HL-60 (cell line): Measurements from ENCODE around the gene HLA-DPB1.

Experiments
- CTCF ChIP-seq: IDR thresholded peaks from one replicate; pipeline ENCODE4 v1.5.1; 2011; ENCODE audit warnings: low read length, control low read depth, inconsistent platforms; ENCODE audit not compliant: insufficient read depth
- GABPA ChIP-seq: IDR thresholded peaks from 2 replicates; pipeline ENCODE4 v1.6.1; 2012; ENCODE audit warnings: low read depth
- POLR2AphosphoS5 ChIP-seq: IDR thresholded peaks from 2 replicates; pipeline ENCODE4 v1.6.1; 2012; ENCODE audit warnings: low read depth
- REST ChIP-seq: IDR thresholded peaks from 2 replicates; pipeline ENCODE4 v1.6.1; 2012; ENCODE audit warnings: low read depth; ENCODE audit not compliant: insufficient replicate concordance

- TF ChIP-seq CTCF (no peak), POLR2AphosphoS5 (no peak), GABPA (no peak), REST (no peak)
Measured at GRCh38 chr6:33077908-33078307, 2.1 kb downstream of the HLA-DPB1 start.
